Progenitor cell of endocrine pancreas (in vitro differentiated cells): ENCODE results near the gene ZNF730. TPM values are rescaled to one million over a fixed set of nuclear protein-coding genes. Genes with fewer than 3 reads are reported as not detected.
A peak's percentile ranks its signal among the peaks of the same experiment; 100 is the strongest.
"Not testable (repeated sequence)": the region's sequence is repeated elsewhere in the genome, so short reads cannot be mapped to it uniquely, and the experiment has no call there.

ENCODE experiments used
- DNase-seq: peaks from one replicate; pipeline ENCODE4 v3.0.0; 2021; ENCODE audit warnings: low spot score; ENCODE audit not compliant: unreplicated experiment
- H3K27ac Mint-ChIP-seq: 2 replicates; pipeline ENCODE4 v1.8.0; 2021; ENCODE audit warnings: mild to moderate bottlenecking, moderate library complexity, mixed read lengths
- H3K27me3 Mint-ChIP-seq: 2 replicates; pipeline ENCODE4 v1.8.0; 2021; ENCODE audit warnings: mixed read lengths
- H3K36me3 Mint-ChIP-seq: 2 replicates; pipeline ENCODE4 v1.8.0; 2022; ENCODE audit warnings: mixed read lengths; ENCODE audit not compliant: insufficient read depth
- H3K4me1 Mint-ChIP-seq: 2 replicates; pipeline ENCODE4 v1.8.0; 2021; ENCODE audit warnings: low read depth, mixed read lengths
- H3K4me3 Mint-ChIP-seq: 2 replicates; pipeline ENCODE4 v1.8.0; 2021; ENCODE audit warnings: low read depth, mild to moderate bottlenecking, moderate library complexity, mixed read lengths
- H3K9me3 Mint-ChIP-seq: 2 replicates; pipeline ENCODE4 v1.8.0; 2021; ENCODE audit warnings: low read depth, mixed read lengths
- total RNA-seq: library from RNA; stranded (reverse); gene quantifications from 2 replicates; pipeline ENCODE4 v1.2.1, GENCODE V29; 2021
- TF ChIP-seq, protein P1 (sequence below): fragments of 200-600 bp; sonication (generic); IDR thresholded peaks from one replicate; pipeline ENCODE4 v1.5.0; 2021; ENCODE audit warnings: antibody characterized with exemption, mild to moderate bottlenecking; ENCODE audit not compliant: unreplicated experiment

ZNF730 gene
- total RNA-seq, 1 donor from 2014 or later = 21.3 TPM

DNA sequence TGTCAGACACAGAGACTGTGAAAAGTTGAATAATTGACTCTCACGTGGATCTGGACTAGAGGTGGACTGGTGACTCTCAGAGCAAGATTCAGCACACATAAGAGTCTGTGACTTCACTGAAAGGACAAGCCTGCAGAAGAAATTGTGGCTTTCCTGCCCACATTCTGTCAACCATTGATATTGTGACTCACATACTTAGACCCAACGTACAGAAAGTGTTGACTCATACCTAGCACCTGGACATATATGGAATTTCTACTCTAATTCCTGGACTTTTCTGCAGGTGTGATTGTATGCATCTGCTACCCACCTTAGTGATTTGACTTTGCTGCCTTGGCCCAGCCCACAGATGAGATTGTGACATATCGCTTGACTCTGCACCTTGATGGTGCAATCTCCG is 15.6 kb upstream of the ZNF730 start:
- TF ChIP-seq, protein P1, sequence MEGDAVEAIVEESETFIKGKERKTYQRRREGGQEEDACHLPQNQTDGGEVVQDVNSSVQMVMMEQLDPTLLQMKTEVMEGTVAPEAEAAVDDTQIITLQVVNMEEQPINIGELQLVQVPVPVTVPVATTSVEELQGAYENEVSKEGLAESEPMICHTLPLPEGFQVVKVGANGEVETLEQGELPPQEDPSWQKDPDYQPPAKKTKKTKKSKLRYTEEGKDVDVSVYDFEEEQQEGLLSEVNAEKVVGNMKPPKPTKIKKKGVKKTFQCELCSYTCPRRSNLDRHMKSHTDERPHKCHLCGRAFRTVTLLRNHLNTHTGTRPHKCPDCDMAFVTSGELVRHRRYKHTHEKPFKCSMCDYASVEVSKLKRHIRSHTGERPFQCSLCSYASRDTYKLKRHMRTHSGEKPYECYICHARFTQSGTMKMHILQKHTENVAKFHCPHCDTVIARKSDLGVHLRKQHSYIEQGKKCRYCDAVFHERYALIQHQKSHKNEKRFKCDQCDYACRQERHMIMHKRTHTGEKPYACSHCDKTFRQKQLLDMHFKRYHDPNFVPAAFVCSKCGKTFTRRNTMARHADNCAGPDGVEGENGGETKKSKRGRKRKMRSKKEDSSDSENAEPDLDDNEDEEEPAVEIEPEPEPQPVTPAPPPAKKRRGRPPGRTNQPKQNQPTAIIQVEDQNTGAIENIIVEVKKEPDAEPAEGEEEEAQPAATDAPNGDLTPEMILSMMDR = no peak
- DNase-seq = no peak
- Mint-ChIP-seq H3K4me3 (no peak overlapping the region), H3K36me3 (peaks cover 50% of the 10 kb centered on the region), H3K9me3 (no peaks in the 10 kb centered on the region), H3K27me3 (no peaks in the 10 kb centered on the region), H3K27ac (no peak overlapping the region), H3K4me1 (peaks cover 2% of the 10 kb centered on the region)

GRCh38 chr19:23118400-23118799 is 1.6 kb downstream of the ZNF730 start:
- H3K9me3 Mint-ChIP-seq = peaks cover 13% of the 10 kb centered on the region
- no peak for DNase-seq
- TF ChIP-seq, protein P1 = no peak
- H3K4me3 Mint-ChIP-seq = peak overlapping the region; percentile 45
- no peaks in the 10 kb centered on the region for H3K27me3 Mint-ChIP-seq
- peaks cover 18% of the 10 kb centered on the region for H3K4me1 Mint-ChIP-seq
- peak overlapping the region; percentile 47 for H3K27ac Mint-ChIP-seq
- peaks cover 28% of the 10 kb centered on the region for H3K36me3 Mint-ChIP-seq

DNA sequence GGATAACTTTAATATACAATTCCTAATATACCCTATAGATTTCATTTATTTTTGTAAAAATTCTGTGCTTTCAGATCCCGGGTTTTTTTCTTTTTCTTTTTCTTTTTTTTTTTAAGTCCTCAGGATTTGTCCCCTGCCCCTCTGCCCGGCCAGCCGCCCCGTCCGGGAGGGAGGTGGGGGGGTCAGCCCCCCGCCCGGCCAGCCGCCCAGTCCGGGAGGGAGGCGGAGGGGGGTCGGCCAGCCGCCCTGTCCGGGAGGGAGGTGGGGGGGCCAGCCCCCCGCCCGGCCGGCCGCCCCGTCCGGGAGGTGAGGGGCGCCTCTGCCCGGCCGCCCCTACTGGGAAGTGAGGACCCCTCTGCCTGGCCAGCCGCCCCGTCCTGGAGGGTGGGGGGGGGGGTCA is 17.4 kb downstream of the ZNF730 start:
- H3K4me3 Mint-ChIP-seq, DNase-seq, H3K27ac Mint-ChIP-seq, H3K27me3 Mint-ChIP-seq, H3K4me1 Mint-ChIP-seq: not testable (repeated sequence)
- Mint-ChIP-seq H3K36me3 (peaks cover 36% of the 10 kb centered on the region), H3K9me3 (peaks cover 24% of the 10 kb centered on the region)

DNA sequence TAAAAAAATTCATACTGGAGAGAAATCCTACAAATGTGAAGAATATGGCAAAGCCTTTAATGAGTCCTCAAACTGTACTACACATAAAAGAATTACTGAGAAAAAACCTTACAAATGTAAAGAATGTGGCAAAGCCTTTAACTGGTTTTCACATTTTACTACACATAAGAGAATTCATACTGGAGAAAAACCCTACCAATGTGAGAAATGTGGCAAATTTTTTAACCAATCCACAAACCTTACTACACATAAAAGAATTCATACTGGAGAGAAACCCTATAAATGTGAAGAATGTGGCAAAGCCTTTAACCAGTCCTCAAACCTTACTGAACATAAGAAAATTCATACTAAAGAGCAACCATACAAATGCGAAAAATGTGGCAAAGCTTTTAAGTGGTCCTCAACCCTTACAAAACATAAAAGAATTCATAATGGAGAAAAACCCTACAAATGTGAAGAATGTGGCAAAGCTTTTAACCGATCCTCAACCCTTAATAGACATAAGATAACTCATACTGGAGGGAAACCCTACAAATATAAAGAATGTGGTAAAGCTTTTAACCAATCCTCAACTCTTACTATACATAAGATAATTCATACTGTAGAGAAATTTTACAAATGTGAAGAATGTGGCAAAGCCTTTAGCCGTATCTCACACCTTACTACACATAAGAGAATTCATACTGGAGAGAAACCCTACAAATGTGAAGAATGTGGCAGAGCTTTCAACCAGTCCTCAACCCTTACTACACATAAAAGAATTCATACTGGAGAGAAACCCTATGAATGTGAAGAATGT is 29.0 kb downstream of the ZNF730 start:
- no peaks in the 10 kb centered on the region for H3K4me1 Mint-ChIP-seq
- H3K9me3 Mint-ChIP-seq = peaks cover 46% of the 10 kb centered on the region
- no peaks in the 10 kb centered on the region for H3K27me3 Mint-ChIP-seq
- H3K27ac Mint-ChIP-seq = no peak overlapping the region
- H3K4me3 Mint-ChIP-seq = no peak overlapping the region
- peaks cover 55% of the 10 kb centered on the region for H3K36me3 Mint-ChIP-seq
- TF ChIP-seq, protein P1 = no peak
- DNase-seq = no peak

GRCh38 chr19:23160766-23161165 is 43.9 kb downstream of the ZNF730 start:
- no peak overlapping the region for H3K27ac Mint-ChIP-seq
- peaks cover 4% of the 10 kb centered on the region for H3K36me3 Mint-ChIP-seq

DNA sequence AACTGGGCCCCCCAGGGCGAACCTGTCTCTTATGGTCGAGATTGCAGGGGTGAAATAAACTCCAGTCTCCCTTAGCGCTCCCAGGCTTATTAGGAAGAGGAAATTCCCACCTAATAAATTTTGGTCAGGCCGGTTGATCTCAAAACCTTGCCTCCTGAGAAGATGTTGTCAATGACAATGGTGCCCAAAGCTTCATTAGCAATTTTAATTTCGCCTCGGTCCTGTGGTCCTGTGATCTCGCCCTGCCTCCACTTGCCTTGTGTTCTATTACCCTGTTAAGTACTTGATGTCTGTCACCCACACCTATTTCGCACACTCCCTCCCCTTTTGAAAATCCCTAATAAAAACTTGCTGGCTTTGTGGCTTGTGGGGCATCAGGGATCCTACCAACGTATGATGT is 51.5 kb downstream of the ZNF730 start:
- H3K27ac Mint-ChIP-seq, H3K27me3 Mint-ChIP-seq, H3K4me3 Mint-ChIP-seq, H3K4me1 Mint-ChIP-seq, DNase-seq, H3K36me3 Mint-ChIP-seq: not testable (repeated sequence)
- H3K9me3 Mint-ChIP-seq = peaks cover 15% of the 10 kb centered on the region

More at GRCh38 chr19:23160766-23161165, 43.9 kb downstream of the ZNF730 start:
- TF ChIP-seq, protein P1 = no peak
- Mint-ChIP-seq H3K9me3 (peaks cover 36% of the 10 kb centered on the region), H3K4me1 (no peaks in the 10 kb centered on the region), H3K4me3 (no peak overlapping the region), H3K27me3 (no peaks in the 10 kb centered on the region)
- no peak for DNase-seq
